Renal pelvis (tissue), 12 donors: ENCODE measurements around the gene NDUFS8. TPM values are rescaled to one million over a fixed set of nuclear protein-coding genes. Genes with fewer than 3 reads are reported as not detected.
"Not testable (repeated sequence)": the region's sequence is repeated elsewhere in the genome, so short reads cannot be mapped to it uniquely, and the experiment has no call there.

ENCODE experiments used
- DNase-seq: peaks from one replicate; pipeline ENCODE4 v3.0.0-alpha.2; 2013
- long read RNA-seq, 16 experiments: transcript quantifications; one replicate each; lab custom pipeline, GENCODE V29; 2026
- polyA plus RNA-seq, 3 donors: library from polyadenylated mRNA; unstranded; fragments of 120-200 nt; gene quantifications; one replicate each; pipeline ENCODE4 v1.2.1, GENCODE V29; 2013; ENCODE audit not compliant: insufficient read length in 3 of 3

The NDUFS8 gene
- polyA plus RNA-seq: 100 to 1,000 TPM in 2 of 3 donors, 10 to 100 TPM in 1; 98.1 to 119 (median 119) TPM
- long read RNA-seq, donor 1, transcript NDUFS8-201 (7 exons, 791 nt): major isoform, 47 of 89 reads
- long read RNA-seq, donor 1, partial matches to known transcripts: 11 of 89 reads
- long read RNA-seq, donor 1, other reads (novel, unspliced or antisense): 30 of 89 reads
- long read RNA-seq, donor 2, transcript NDUFS8-201 (7 exons, 791 nt): major isoform, 56 of 102 reads
- long read RNA-seq, donor 2, partial matches to known transcripts: 0 of 102 reads
- long read RNA-seq, donor 2, other reads (novel, unspliced or antisense): 41 of 102 reads
- long read RNA-seq, donor 3, transcript NDUFS8-201 (7 exons, 791 nt): major isoform, 41 of 97 reads
- long read RNA-seq, donor 3, partial matches to known transcripts: 11 of 97 reads
- long read RNA-seq, donor 3, other reads (novel, unspliced or antisense): 42 of 97 reads
- long read RNA-seq, donor 4, transcript NDUFS8-201 (7 exons, 791 nt): major isoform, 59 of 134 reads
- long read RNA-seq, donor 4, partial matches to known transcripts: 20 of 134 reads
- long read RNA-seq, donor 4, other reads (novel, unspliced or antisense): 50 of 134 reads
- long read RNA-seq, donor 5, transcript NDUFS8-201 (7 exons, 791 nt): major isoform, 23 of 61 reads
- long read RNA-seq, donor 5, partial matches to known transcripts: 6 of 61 reads
- long read RNA-seq, donor 5, other reads (novel, unspliced or antisense): 30 of 61 reads
- long read RNA-seq, donor 6, transcript NDUFS8-201 (7 exons, 791 nt): major isoform, 39 of 90 reads
- long read RNA-seq, donor 6, partial matches to known transcripts: 14 of 90 reads
- long read RNA-seq, donor 6, other reads (novel, unspliced or antisense): 31 of 90 reads
- long read RNA-seq, donor 7, transcript NDUFS8-213 (2 exons, 536 nt): minor isoform, 5 of 163 reads
- long read RNA-seq, donor 7, transcript NDUFS8-201 (7 exons, 791 nt): major isoform, 54 of 163 reads
- long read RNA-seq, donor 7, partial matches to known transcripts: 37 of 163 reads
- long read RNA-seq, donor 7, other reads (novel, unspliced or antisense): 60 of 163 reads
- long read RNA-seq, donor 8, transcript NDUFS8-201 (7 exons, 791 nt): major isoform, 22 of 48 reads
- long read RNA-seq, donor 8, partial matches to known transcripts: 0 of 48 reads
- long read RNA-seq, donor 8, other reads (novel, unspliced or antisense): 24 of 48 reads
- long read RNA-seq, donor 9, transcript NDUFS8-201 (7 exons, 791 nt): major isoform, 71 of 161 reads
- long read RNA-seq, donor 9, partial matches to known transcripts: 24 of 161 reads
- long read RNA-seq, donor 9, other reads (novel, unspliced or antisense): 59 of 161 reads
- long read RNA-seq, donor 10, transcript NDUFS8-201 (7 exons, 791 nt): major isoform, 37 of 96 reads
- long read RNA-seq, donor 10, partial matches to known transcripts: 56 of 96 reads
- long read RNA-seq, donor 10, other reads (novel, unspliced or antisense): 0 of 96 reads
- long read RNA-seq, donor 11, transcript NDUFS8-201 (7 exons, 791 nt): major isoform, 24 of 76 reads
- long read RNA-seq, donor 11, partial matches to known transcripts: 7 of 76 reads
- long read RNA-seq, donor 11, other reads (novel, unspliced or antisense): 41 of 76 reads
- long read RNA-seq, donor 12, transcript NDUFS8-201 (7 exons, 791 nt): major isoform, 49 of 138 reads
- long read RNA-seq, donor 12, partial matches to known transcripts: 26 of 138 reads
- long read RNA-seq, donor 12, other reads (novel, unspliced or antisense): 55 of 138 reads
- long read RNA-seq, donor 13, transcript NDUFS8-201 (7 exons, 791 nt): major isoform, 28 of 65 reads
- long read RNA-seq, donor 13, partial matches to known transcripts: 5 of 65 reads
- long read RNA-seq, donor 13, other reads (novel, unspliced or antisense): 29 of 65 reads
- long read RNA-seq, donor 14: 0 reads
- long read RNA-seq, donor 15, transcript NDUFS8-201 (7 exons, 791 nt): major isoform, 54 of 114 reads
- long read RNA-seq, donor 15, partial matches to known transcripts: 14 of 114 reads
- long read RNA-seq, donor 15, other reads (novel, unspliced or antisense): 42 of 114 reads
- long read RNA-seq, donor 16, transcript NDUFS8-201 (7 exons, 791 nt): major isoform, 52 of 134 reads
- long read RNA-seq, donor 16, partial matches to known transcripts: 31 of 134 reads
- long read RNA-seq, donor 16, other reads (novel, unspliced or antisense): 46 of 134 reads

GRCh38 chr11:68030318-68031143 lies at the start of gene NDUFS8:
Gene NDUFS8, plus strand, starts transcription at chr11:68030681. Its CDS starts 1,471 bp downstream, at chr11:68032152.
- DNase-seq: peak; percentile 100

- DNase-seq: not testable (repeated sequence)
These were observed 49.3 kb upstream of the NDUFS8 start for GRCh38 chr11:67981226-67981625.

- not testable (repeated sequence) for DNase-seq
These were observed 48.1 kb upstream of the NDUFS8 start for GRCh38 chr11:67982255-67982857.

- no peak for DNase-seq
These were observed 46.5 kb upstream of the NDUFS8 start for GRCh38 chr11:67983951-67984350.

- DNase-seq: not testable (repeated sequence)
These were observed 45.2 kb upstream of the NDUFS8 start for GRCh38 chr11:67985302-67985701.

GRCh38 chr11:67990546-67991346 lies 39.7 kb upstream of the NDUFS8 start:
- not testable (repeated sequence) for DNase-seq

GRCh38 chr11:67991347-67992121 lies 38.9 kb upstream of the NDUFS8 start:
- DNase-seq: not testable (repeated sequence)

- not testable (repeated sequence) for DNase-seq
These were observed 36.7 kb upstream of the NDUFS8 start for GRCh38 chr11:67993821-67994220.

GRCh38 chr11:67994387-67994786 lies 36.1 kb upstream of the NDUFS8 start:
- not testable (repeated sequence) for DNase-seq

GRCh38 chr11:67995129-67995528 lies 35.4 kb upstream of the NDUFS8 start:
- DNase-seq: not testable (repeated sequence)

- DNase-seq: not testable (repeated sequence)
These were observed 34.9 kb upstream of the NDUFS8 start for GRCh38 chr11:67995579-67995978.

- DNase-seq: no peak
These were observed 34.4 kb upstream of the NDUFS8 start for GRCh38 chr11:67996051-67996450.

GRCh38 chr11:67996622-67997474 lies 33.6 kb upstream of the NDUFS8 start:
- no peak for DNase-seq

GRCh38 chr11:67997475-67997921 lies 33.0 kb upstream of the NDUFS8 start:
- DNase-seq: no peak
